ENCODE measurements around the gene MSL2.

DNA sequence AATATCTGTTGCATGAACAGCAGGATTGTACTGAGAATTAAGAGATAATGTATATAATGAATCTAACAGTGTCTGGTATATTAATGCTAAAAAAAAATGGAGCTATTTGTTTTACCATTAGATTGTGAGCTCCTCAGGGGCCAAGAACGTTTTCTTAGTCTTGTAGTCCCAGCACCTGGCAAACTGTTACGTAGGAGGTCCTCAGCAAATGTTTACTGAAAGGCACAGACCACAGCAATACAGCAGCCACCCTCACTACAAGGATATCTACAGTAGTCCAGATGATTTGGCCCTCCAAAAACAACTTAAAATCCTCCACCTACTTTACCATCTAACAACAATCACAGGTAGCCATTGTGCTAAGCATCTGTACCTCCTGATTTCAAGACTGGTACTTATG, 59.7 kb downstream of the MSL2 start:
- TF ChIP-seq, protein P1, sequence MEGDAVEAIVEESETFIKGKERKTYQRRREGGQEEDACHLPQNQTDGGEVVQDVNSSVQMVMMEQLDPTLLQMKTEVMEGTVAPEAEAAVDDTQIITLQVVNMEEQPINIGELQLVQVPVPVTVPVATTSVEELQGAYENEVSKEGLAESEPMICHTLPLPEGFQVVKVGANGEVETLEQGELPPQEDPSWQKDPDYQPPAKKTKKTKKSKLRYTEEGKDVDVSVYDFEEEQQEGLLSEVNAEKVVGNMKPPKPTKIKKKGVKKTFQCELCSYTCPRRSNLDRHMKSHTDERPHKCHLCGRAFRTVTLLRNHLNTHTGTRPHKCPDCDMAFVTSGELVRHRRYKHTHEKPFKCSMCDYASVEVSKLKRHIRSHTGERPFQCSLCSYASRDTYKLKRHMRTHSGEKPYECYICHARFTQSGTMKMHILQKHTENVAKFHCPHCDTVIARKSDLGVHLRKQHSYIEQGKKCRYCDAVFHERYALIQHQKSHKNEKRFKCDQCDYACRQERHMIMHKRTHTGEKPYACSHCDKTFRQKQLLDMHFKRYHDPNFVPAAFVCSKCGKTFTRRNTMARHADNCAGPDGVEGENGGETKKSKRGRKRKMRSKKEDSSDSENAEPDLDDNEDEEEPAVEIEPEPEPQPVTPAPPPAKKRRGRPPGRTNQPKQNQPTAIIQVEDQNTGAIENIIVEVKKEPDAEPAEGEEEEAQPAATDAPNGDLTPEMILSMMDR (IDR thresholded peaks at IDR 0.05), result no peak
- TF ChIP-seq EZH2 (IDR thresholded peaks at IDR 0.05; ENCODE audit: borderline replicate concordance, insufficient read depth, low read depth, low read length, poor library complexity, severe bottlenecking), result no peak

Measured in B cell (primary cell).